SK-N-SH (cell line): ENCODE data around the gene CNPY2. TPM values are rescaled to one million over a fixed set of nuclear protein-coding genes. Genes with fewer than 3 reads are reported as not detected.

Source experiments
- CTCF ChIA-PET: fragments of 300-600, 350-600 bp; formaldehyde crosslinking; extraction: SDS; loops from one replicate; lab custom pipeline; 2021; lab: Yijun Ruan, JAX
- POLR2A ChIA-PET: fragments of 350-600 bp; sonication (Branson Sonifier 250); formaldehyde crosslinking; extraction: SDS; loops from one replicate; lab custom pipeline; 2020; ENCODE audit warnings: antibody characterized with exemption, inconsistent platforms; lab: Yijun Ruan, JAX
- DNase-seq: peaks from one replicate; pipeline ENCODE4 v3.0.0; 2012
- H2AFZ ChIP-seq: fragments of 200-600 bp; sonication (generic); 2 replicates; pipeline ENCODE4 v1.8.1; 2016; ENCODE audit warnings: antibody characterized with exemption, mild to moderate bottlenecking, low read depth
- H3F3A ChIP-seq: fragments of 200-600 bp; sonication (generic); replicated peaks from 2 replicates; pipeline ENCODE3; 2016; ENCODE audit warnings: antibody characterized with exemption, mild to moderate bottlenecking; ENCODE audit not compliant: insufficient read depth
- H3K27ac ChIP-seq, 2 experiments: fragments of 200-500 bp in 1 of 2; fragments of 200-600 bp in 1 of 2; sonication (Bioruptor generic) in 1 of 2; sonication (generic), shearing (Covaris generic) in 1 of 2; 2 replicates each; pipeline versions ENCODE4 v1.5.1 to v1.6.1; 2014 to 2016; ENCODE audit warnings: low read depth in 2 of 2, inconsistent platforms in 1 of 2, low read length in 1 of 2, mild to moderate bottlenecking in 1 of 2, mixed read lengths in 1 of 2
- H3K27me3 ChIP-seq: fragments of 200-600 bp; sonication (generic), shearing (Covaris generic); 2 replicates; pipeline ENCODE4 v1.6.1; 2016; ENCODE audit warnings: mixed run types; ENCODE audit not compliant: insufficient read depth
- H3K36me3 ChIP-seq, 2 experiments: fragments of 200-500 bp in 1 of 2; fragments of 200-600 bp in 1 of 2; sonication (Bioruptor generic) in 1 of 2; sonication (generic) in 1 of 2; replicated peaks in 1 of 2; 2 replicates each; pipeline versions ENCODE3 to v1.5.1; 2014 to 2016; ENCODE audit warnings: low read length in 1 of 2, mild to moderate bottlenecking in 1 of 2; ENCODE audit not compliant: insufficient read depth in 2 of 2, control insufficient read depth in 1 of 2
- H3K4me1 ChIP-seq, 2 experiments: fragments of 200-500 bp in 1 of 2; fragments of 200-600 bp in 1 of 2; sonication (Bioruptor generic) in 1 of 2; sonication (generic), shearing (Covaris generic) in 1 of 2; 2 replicates each; pipeline versions ENCODE4 v1.5.1 to v1.6.1; 2014 to 2016; ENCODE audit warnings: low read depth in 1 of 2, low read length in 1 of 2, mixed run types in 1 of 2; ENCODE audit not compliant: insufficient read depth in 2 of 2, control insufficient read depth in 1 of 2
- H3K4me2 ChIP-seq: fragments of 200-600 bp; sonication (generic), shearing (Covaris generic); 2 replicates; pipeline ENCODE4 v1.6.1; 2017; ENCODE audit warnings: mixed run types
- H3K4me3 ChIP-seq, 2 experiments: fragments of 200-500 bp in 1 of 2; fragments of 200-600 bp in 1 of 2; sonication (Bioruptor generic) in 1 of 2; sonication (generic), shearing (Covaris generic) in 1 of 2; 2 replicates each; pipeline versions ENCODE4 v1.5.1 to v1.8.1; 2014 to 2016; ENCODE audit warnings: low read depth in 2 of 2, inconsistent platforms in 1 of 2, low read length in 1 of 2, mild to moderate bottlenecking in 1 of 2, mixed read lengths in 1 of 2, moderate library complexity in 1 of 2
- H3K79me2 ChIP-seq: fragments of 200-600 bp; sonication (generic); 2 replicates; pipeline ENCODE4 v1.8.1; 2017; ENCODE audit warnings: mild to moderate bottlenecking; ENCODE audit not compliant: insufficient read depth
- H3K9ac ChIP-seq: fragments of 200-600 bp; sonication (generic); 2 replicates; pipeline ENCODE4 v1.6.1; 2017; ENCODE audit warnings: mixed run types
- H3K9me2 ChIP-seq: fragments of 200-600 bp; sonication (generic); 2 replicates; pipeline ENCODE4 v1.6.1; 2017; ENCODE audit warnings: mixed run types
- H3K9me3 ChIP-seq: fragments of 200-600 bp; sonication (generic); 2 replicates; pipeline ENCODE4 v1.6.1; 2017; ENCODE audit warnings: mixed run types, mild to moderate bottlenecking, moderate library complexity
- H4K20me1 ChIP-seq: fragments of 200-600 bp; sonication (generic); 2 replicates; pipeline ENCODE4 v1.6.1; 2017; ENCODE audit warnings: mild to moderate bottlenecking, mixed run types; ENCODE audit not compliant: insufficient read depth
- CHD2 ChIP-seq: fragments of 150-350 bp; IDR thresholded peaks from 2 replicates; pipeline ENCODE4 v1.6.1; 2018; ENCODE audit warnings: low read length; ENCODE audit not compliant: partially characterized antibody
- EP300 ChIP-seq, 2 experiments: IDR thresholded peaks; 2 replicates each; pipeline versions ENCODE4 v1.4.0 to v1.6.1; 2012; ENCODE audit warnings: borderline replicate concordance in 1 of 2, low read depth in 1 of 2, low read length in 1 of 2
- EZH2phosphoT487 ChIP-seq: fragments of 200-600 bp; sonication (generic); IDR thresholded peaks from 2 replicates; pipeline ENCODE4 v1.6.1; 2017; ENCODE audit warnings: low read depth, mixed run types, mild to moderate bottlenecking, antibody characterized with exemption, moderate library complexity, borderline replicate concordance
- MXI1 ChIP-seq: IDR thresholded peaks from 2 replicates; pipeline ENCODE4 v1.6.1; 2012; ENCODE audit warnings: mild to moderate bottlenecking, low read depth, low read length, improper control_type of control experiment
- NRF1 ChIP-seq: IDR thresholded peaks from 2 replicates; pipeline ENCODE4 v1.6.1; 2012; ENCODE audit warnings: low read depth, mild to moderate bottlenecking, low read length
- POLR2AphosphoS5 ChIP-seq: IDR thresholded peaks from 2 replicates; pipeline ENCODE4 v1.6.1; 2012; ENCODE audit warnings: low read depth, low read length
- RAD21 ChIP-seq: IDR thresholded peaks from 2 replicates; pipeline ENCODE4 v1.6.1; 2012; ENCODE audit warnings: mild to moderate bottlenecking, low read length
- RCOR1 ChIP-seq: fragments of 150-350 bp; IDR thresholded peaks from 2 replicates; pipeline ENCODE4 v1.6.1; 2017; ENCODE audit warnings: antibody characterized with exemption, low read length
- RFX5 ChIP-seq: IDR thresholded peaks from 2 replicates; pipeline ENCODE4 v1.6.1; 2012; ENCODE audit warnings: mild to moderate bottlenecking, improper control_type of control experiment, low read length
- SMC3 ChIP-seq: IDR thresholded peaks from 2 replicates; pipeline ENCODE4 v1.6.1; 2012; ENCODE audit warnings: low read depth, low read length, improper control_type of control experiment
- TAF1 ChIP-seq: IDR thresholded peaks from 2 replicates; pipeline ENCODE4 v1.6.1; 2012; ENCODE audit warnings: low read depth, mild to moderate bottlenecking, low read length, moderate library complexity, borderline replicate concordance
- TEAD4 ChIP-seq: IDR thresholded peaks from 2 replicates; pipeline ENCODE4 v1.4.0; 2012; ENCODE audit warnings: mild to moderate bottlenecking, borderline replicate concordance; ENCODE audit not compliant: insufficient read depth
- YY1 ChIP-seq: IDR thresholded peaks from 2 replicates; pipeline ENCODE4 v1.4.0; 2012; ENCODE audit warnings: low read depth, mild to moderate bottlenecking
- WGBS: methylation state at CpG from one replicate; pipeline ENCODE4 v1.1.6; 2017; ENCODE audit warnings: low lambda C conversion rate; 5-methylcytosine and 5-hydroxymethylcytosine counted together
- polyA plus RNA-seq, 3 experiments: library from polyadenylated mRNA; depleted of rRNA; stranded (reverse); fragments of >200 nt; gene quantifications; 2 replicates each; pipeline ENCODE4 v1.2.3, GENCODE V29; 2012
- TF ChIP-seq, protein P1 (sequence below): fragments of 200-600 bp; sonication (generic); IDR thresholded peaks from 2 replicates; pipeline ENCODE4 v1.6.1; 2017; ENCODE audit warnings: antibody characterized with exemption, mild to moderate bottlenecking, moderate library complexity
- TF ChIP-seq, protein P2 (sequence below): fragments of 150-350 bp; IDR thresholded peaks from 2 replicates; pipeline ENCODE4 v1.6.1; 2017; ENCODE audit warnings: antibody characterized with exemption, low read length, low read depth, borderline replicate concordance
- TF ChIP-seq, protein P3 (sequence below): IDR thresholded peaks from 2 replicates; pipeline ENCODE4 v1.4.0; 2012; ENCODE audit warnings: low read depth, borderline replicate concordance
- TF ChIP-seq, protein P4 (sequence below): fragments of 150-350 bp; IDR thresholded peaks from 2 replicates; pipeline ENCODE4 v1.6.1; 2016; ENCODE audit warnings: mild to moderate bottlenecking, low read depth, low read length

The CNPY2 gene
- polyA plus RNA-seq, 1 of the 3 experiments (the other 2 are of a cell fraction), result 191 TPM

DNA sequence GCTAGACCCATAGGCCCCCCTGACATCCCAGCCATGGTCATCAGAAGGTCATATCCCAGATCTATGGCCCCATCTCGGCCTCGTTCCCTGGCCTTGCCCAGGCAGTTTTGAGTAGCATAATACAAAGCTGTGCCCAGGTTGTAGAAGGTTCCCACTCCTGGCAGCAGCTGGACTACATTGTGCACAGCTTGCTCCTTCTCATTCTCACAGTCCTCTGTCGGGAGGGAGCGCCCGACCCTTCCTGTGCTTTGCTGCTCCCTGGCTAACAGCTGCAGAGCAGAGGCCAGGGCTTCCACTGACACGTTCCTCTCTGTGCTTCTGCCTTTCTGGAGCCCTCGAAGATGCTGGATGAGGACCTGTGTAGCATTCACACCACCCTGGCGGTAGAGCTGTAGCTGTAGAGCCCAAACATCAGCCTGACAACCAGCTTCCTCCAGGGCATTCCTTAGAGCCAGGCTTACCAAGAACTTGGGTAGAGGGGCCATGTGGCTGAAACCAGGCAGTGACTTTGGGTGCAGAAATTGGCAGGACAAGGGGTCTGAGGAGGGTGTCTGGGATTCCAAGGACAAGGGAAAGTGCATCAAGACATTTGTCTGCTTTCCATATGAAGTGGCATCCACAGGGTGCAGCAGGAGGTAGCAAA lies 45.8 kb upstream of the CNPY2 start:
- peaks cover 6% of the 10 kb centered on the region for H3F3A ChIP-seq
- DNase-seq, result no peak
- H3K4me1 ChIP-seq, result peaks cover 0 to 9% of the 10 kb centered on the region in 2 experiments; a peak in 1 of 4 replicates
- no peak for TF ChIP-seq RAD21
- TF ChIP-seq CHD2, result no peak
- no peak for TF ChIP-seq EP300 (IDR thresholded peaks at IDR 0.05; ENCODE audit: borderline replicate concordance in 1 of 2, low read depth in 1 of 2, low read length in 1 of 2)
- TF ChIP-seq NRF1, result no peak
- TF ChIP-seq POLR2AphosphoS5, result no peak
- TF ChIP-seq TAF1, result no peak
- TF ChIP-seq, protein P1, sequence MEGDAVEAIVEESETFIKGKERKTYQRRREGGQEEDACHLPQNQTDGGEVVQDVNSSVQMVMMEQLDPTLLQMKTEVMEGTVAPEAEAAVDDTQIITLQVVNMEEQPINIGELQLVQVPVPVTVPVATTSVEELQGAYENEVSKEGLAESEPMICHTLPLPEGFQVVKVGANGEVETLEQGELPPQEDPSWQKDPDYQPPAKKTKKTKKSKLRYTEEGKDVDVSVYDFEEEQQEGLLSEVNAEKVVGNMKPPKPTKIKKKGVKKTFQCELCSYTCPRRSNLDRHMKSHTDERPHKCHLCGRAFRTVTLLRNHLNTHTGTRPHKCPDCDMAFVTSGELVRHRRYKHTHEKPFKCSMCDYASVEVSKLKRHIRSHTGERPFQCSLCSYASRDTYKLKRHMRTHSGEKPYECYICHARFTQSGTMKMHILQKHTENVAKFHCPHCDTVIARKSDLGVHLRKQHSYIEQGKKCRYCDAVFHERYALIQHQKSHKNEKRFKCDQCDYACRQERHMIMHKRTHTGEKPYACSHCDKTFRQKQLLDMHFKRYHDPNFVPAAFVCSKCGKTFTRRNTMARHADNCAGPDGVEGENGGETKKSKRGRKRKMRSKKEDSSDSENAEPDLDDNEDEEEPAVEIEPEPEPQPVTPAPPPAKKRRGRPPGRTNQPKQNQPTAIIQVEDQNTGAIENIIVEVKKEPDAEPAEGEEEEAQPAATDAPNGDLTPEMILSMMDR, result no peak
- TF ChIP-seq, protein P2, sequence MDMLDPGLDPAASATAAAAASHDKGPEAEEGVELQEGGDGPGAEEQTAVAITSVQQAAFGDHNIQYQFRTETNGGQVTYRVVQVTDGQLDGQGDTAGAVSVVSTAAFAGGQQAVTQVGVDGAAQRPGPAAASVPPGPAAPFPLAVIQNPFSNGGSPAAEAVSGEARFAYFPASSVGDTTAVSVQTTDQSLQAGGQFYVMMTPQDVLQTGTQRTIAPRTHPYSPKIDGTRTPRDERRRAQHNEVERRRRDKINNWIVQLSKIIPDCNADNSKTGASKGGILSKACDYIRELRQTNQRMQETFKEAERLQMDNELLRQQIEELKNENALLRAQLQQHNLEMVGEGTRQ, result no peak
- no peak for TF ChIP-seq SMC3
- no peak for TF ChIP-seq RCOR1
- no peak for TF ChIP-seq RFX5
- no peak for TF ChIP-seq TEAD4
- TF ChIP-seq EZH2phosphoT487, result no peak
- no peak for TF ChIP-seq MXI1
- TF ChIP-seq, protein P3, sequence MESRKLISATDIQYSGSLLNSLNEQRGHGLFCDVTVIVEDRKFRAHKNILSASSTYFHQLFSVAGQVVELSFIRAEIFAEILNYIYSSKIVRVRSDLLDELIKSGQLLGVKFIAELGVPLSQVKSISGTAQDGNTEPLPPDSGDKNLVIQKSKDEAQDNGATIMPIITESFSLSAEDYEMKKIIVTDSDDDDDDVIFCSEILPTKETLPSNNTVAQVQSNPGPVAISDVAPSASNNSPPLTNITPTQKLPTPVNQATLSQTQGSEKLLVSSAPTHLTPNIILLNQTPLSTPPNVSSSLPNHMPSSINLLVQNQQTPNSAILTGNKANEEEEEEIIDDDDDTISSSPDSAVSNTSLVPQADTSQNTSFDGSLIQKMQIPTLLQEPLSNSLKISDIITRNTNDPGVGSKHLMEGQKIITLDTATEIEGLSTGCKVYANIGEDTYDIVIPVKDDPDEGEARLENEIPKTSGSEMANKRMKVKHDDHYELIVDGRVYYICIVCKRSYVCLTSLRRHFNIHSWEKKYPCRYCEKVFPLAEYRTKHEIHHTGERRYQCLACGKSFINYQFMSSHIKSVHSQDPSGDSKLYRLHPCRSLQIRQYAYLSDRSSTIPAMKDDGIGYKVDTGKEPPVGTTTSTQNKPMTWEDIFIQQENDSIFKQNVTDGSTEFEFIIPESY, result no peak
- TF ChIP-seq YY1, result no peak
- TF ChIP-seq, protein P4, sequence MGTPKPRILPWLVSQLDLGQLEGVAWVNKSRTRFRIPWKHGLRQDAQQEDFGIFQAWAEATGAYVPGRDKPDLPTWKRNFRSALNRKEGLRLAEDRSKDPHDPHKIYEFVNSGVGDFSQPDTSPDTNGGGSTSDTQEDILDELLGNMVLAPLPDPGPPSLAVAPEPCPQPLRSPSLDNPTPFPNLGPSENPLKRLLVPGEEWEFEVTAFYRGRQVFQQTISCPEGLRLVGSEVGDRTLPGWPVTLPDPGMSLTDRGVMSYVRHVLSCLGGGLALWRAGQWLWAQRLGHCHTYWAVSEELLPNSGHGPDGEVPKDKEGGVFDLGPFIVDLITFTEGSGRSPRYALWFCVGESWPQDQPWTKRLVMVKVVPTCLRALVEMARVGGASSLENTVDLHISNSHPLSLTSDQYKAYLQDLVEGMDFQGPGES, result no peak
- H2AFZ ChIP-seq, result no peak overlapping the region
- POLR2A ChIA-PET, result interaction anchor here (0.9 to 2.3 kb wide), 2 partner anchors 62 to 234 kb away, joined by 3 to 5 read pairs; partner anchors contain the start of gene ESYT1
- no peak overlapping the region for H3K27ac ChIP-seq
- no peaks in the 10 kb centered on the region for H3K27me3 ChIP-seq
- H3K9me3 ChIP-seq, result no peaks in the 10 kb centered on the region
- H4K20me1 ChIP-seq, result no peaks in the 10 kb centered on the region; the same call in 1 of the 2 replicates
- peaks cover 1 to 4% of the 10 kb centered on the region in 2 experiments for H3K36me3 ChIP-seq
- CTCF ChIA-PET, result interaction anchor here (1.1 kb wide), 1 partner anchor 27 kb away, joined by 3 read pairs; no protein-coding TSS in a partner anchor
- H3K4me2 ChIP-seq, result peak overlapping the region; percentile 79; the same call in 1 of the 2 replicates
- peaks cover 29% of the 10 kb centered on the region for H3K79me2 ChIP-seq
- 78% methylated on average over 8 of the region's 8 CpGs for WGBS
- H3K4me3 ChIP-seq, result no peak overlapping the region
- H3K9ac ChIP-seq, result no peak overlapping the region
- H3K9me2 ChIP-seq, result no peaks in the 10 kb centered on the region
